ENCODE data around the gene KIF1C.

GRCh38 chr17:5019475-5019956 is 21.8 kb downstream of the KIF1C start:
- no peak for TF ChIP-seq POLR2AphosphoS5 (IDR thresholded peaks at IDR 0.05; ENCODE audit: insufficient read depth in 1 of 2, low read depth in 1 of 2)
- no peak for TF ChIP-seq CTCF (IDR thresholded peaks at IDR 0.05)
